GOT3 (cell line): ENCODE measurements around the gene TSHZ3.

Experiments used
- DNase-seq: peaks from one replicate; lab custom pipeline; 2025; ENCODE audit warnings: mixed read lengths; lab: John Stamatoyannopoulos, UW

Gene TSHZ3

DNA sequence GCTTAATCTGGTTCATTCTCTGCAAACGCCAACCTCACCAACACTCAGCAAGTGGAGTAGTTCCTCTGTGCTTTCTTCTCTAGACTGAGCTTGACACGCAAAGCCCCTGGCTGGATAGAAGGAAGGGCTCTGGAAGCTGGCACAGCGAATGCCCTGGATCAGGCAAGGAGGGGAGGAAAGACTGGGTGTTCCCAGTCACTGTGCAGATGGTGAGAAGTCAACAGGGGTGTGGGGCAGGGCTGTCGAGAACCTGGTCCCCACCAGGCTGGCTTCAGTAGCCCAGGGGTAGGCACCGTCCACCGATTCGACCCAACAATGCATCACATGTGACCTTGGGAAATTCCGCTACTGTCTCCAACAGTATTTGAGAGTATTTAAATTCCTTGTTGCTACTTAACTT lies 65.5 kb downstream of the TSHZ3 start:
- DNase-seq = no peak

DNA sequence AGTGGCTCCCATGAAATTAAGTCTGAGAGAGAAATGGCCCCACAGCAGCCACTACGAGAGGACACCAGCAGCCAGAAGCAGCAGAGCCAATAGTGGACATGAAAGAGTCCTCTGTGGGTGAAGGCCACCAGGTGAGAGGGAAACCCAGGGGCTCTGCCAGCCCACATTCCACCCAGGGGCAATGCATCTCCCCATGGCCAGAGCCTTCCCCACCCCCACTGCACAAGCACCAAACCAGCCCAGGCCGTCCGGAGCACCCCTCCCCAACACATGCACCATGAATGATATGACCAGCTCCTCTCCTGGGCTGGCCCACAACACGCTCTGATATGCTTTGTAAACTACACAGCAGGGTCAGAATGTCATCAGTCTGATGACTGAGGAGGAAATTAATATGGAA lies 66.9 kb downstream of the TSHZ3 start:
- DNase-seq = no peak

DNA sequence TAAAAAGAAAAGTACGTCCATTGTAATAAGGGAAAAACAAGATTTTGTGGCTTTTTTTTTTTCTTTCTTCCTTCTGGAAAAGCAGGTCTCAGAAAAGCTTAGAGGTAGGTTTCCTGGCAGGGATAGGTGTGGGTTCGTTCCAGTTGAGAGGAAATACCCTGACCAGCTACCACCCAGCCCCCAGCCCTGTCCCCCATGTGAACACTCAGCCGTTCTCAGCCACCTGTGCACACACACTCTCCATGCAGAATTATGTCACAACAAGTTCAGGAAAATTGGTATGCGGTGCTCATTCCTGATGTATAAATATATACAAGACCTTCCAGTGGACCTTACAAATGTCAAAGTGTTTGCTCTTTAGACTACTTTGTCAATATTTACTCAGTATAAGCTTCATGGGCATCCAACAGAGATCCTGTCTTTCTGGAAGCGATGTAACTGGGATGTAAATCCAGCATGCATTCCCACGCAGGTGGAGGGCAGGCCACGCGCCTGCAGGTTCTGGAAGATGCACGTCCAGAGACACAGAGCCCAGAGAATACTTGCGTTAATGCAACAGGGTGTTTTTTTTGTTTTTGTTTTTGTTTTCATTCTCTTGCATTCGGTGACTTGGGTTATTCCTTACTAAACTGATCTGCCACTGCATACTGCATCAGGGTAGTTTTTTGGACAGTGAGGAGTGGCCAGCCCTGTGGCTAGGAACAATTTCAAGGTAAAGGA lies 68.8 kb downstream of the TSHZ3 start:
- DNase-seq = no peak

DNA sequence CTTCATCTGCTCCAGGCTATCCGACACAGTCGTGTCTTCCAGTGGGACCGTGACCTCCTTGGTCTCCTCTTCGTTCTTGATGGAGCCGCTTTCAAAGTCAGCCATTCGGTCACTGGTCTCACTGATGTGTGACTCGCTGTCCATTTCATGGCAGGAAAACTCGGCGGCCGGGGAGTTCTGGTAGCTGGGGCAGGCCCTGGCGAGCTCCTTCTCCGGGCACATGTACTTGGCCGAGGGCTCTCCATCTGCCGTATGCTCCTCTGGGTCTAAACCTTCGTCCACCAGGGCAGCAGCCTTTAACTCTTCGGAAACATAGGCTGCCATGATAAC lies 69.8 kb downstream of the TSHZ3 start:
- DNase-seq = no peak

DNA sequence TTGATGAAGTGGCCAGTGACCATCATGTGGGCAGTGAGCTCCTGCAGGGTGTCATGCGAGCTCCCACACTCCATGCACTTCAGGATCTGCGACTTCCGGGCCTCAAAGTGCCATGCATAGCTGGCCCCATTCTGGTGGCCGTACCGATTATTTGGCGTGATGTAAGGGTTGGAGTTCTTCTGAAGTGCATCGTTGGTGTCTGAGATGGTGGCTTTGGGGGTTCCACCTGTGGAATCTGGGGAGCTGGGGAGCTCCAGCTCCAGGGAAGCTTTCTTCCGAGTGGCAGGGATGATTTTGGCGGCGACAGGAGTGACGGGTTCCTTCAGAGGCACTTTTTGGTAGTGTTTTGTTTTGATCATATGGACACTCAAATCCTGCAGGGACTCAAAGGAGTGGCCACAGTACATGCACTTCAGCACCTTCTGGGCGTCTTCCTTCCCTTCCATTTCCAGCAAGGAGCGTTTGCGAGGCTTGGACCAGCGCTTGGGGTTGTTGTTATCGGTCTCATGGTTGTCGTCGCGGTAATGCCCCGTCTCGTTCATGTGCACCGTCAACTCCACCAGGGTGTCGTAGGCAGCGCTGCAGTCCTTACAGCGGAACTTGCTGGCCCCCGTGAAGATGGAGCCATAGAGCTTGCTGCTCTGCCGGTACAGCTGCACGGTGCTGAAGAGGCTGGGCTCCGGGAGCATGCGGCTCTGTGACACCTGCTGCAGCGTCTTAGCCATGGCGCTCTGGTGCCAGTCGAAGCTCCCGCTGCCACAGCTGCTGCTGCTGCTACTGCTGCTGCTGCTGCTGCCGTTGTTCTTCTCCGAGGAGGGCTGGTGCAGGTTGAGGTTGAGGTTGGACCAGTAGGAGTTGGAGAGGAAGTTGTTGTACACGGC lies 70.4 kb downstream of the TSHZ3 start:
- DNase-seq = no peak

DNA sequence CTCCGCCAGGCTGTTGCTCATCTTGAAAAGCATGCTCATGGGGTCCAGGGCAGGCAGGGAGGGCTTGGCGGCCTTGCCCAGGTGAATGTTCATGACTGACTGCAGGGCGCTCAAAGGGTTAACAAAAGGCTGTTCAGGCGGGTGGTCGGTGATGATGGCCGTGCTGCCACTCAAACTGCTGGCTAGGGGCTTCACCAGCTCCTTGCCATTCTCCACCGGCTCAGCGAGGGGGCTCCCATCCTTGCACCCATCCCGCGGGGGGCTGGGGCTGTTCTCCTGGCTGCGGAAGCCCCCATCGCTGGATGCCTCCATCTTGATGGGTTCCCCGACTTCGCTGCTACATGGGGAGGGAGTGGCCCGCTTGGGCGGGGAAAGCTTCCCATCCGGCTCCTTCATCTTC lies 71.7 kb downstream of the TSHZ3 start:
- DNase-seq = no peak

DNA sequence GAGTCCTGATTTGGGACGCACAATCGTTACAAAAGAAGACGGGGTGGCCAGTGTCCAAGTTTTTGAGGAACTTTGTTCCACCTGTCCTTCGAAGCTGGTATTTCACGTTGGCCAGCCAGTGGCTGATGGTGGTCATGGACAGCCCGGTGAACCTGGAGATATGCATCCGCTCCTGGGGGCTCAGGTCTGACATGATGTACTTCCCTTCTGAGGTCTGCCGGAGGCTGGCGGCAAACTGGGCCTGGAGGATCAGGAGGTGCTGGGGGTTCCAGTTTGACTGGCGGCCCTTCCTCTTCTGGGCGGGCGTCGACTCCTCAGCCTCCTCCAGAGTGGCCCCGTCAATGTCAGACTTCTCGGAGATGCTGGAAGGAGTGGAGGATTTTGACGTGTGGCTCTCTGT lies 72.4 kb downstream of the TSHZ3 start:
- DNase-seq = no peak

DNA sequence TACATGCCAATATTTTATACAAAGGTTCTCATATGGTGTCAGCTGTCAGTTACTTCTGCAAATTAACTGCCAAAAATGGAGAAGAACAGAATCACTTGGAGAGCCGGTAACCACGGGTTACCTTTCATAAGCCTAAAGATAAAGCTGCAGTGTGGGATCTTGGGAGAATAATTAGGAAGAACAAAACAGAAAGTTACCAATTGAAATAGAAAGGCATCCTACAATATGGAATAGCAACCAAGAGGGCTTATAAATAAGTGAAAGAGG lies 74.2 kb downstream of the TSHZ3 start:
- no peak for DNase-seq

DNA sequence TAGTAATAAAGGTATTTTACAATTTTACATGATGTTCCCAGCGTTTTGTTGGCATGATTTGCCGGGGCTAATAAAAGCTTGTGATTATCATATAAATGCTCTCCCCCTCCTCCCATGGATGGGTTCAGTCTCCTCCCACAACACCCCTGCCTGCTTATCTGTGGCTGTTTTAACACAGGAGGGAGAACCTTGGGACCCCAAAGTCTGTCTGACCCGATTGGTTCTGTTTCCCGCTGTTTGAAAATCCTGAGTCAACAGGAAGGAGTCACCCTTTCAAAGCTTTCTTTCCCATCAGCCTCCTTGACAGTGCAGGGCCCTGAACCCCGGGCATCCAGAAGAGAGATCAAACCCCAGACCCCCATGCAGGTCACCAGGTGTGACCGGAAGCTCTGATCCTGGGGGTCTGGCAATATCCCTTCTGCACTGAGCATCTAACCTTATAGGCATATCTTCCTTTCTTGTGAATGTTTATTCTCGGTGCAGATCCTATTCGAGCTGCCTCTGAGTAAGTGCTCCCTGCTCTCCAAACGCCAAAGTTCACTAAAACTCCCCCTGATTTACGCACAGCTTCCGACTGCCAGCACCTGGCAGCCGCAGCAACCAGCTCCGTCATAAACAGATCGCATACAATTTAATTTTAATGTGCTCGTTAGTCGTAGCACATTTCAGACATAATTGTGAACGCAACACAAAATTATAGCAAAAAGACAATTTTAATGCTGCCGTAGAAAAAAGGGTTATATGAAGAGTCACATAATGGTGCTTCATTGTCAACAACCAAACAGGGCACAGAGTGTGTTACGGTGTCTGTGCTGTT lies 74.8 kb downstream of the TSHZ3 start:
- no peak for DNase-seq

DNA sequence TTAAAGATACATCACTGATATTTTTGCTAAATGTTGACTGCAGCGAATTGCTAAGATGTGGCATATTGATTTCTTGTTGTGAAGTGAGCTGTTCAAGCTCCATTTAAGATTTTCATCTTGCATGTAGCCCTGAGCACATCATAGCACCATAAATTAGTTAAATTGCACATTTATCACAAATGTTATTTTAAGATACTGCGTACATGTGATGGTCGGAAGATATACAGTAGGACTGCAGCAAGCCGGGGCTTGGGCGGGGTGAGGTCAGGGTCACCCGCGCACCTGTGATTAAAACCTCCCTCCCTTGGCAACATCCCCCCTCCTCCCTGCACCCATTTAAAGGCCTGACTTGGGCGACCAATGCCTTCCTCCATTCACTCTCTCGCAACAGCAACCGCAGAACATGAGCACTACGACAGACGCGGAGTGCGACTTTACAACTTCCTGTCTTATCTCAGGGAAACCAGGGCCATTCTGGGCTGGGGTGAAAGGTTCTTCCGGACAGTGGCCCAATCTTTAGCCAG lies 76.6 kb downstream of the TSHZ3 start:
- no peak for DNase-seq

DNA sequence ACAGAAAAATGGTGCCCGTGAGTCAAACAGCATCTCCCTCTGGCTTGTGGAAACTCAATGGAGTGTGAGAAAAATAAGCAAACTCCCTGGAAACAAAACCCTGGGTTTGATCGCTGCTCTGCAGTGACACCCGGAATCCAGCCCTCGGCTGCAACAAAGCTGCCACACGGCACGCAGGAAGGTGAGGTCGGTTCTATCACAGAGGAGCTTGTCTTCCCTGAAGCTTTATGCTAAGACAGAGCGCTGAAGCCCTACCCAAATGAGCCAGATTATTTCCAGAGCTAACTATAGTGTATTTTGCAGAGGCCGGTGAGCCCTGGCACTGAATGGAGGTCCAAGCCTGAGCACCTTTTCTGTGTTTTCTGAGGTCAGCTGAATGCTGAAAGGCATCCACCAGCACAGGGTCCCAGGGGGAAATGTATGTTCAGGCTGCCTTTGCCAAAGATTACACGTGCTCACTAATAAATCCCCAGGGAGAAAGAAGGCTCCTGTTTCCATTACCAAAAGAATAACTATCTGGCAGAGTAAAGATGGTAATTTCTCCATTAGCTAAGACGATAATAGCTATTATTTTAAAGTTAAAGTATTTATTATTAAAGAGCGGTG lies 77.8 kb downstream of the TSHZ3 start:
- DNase-seq = no peak

DNA sequence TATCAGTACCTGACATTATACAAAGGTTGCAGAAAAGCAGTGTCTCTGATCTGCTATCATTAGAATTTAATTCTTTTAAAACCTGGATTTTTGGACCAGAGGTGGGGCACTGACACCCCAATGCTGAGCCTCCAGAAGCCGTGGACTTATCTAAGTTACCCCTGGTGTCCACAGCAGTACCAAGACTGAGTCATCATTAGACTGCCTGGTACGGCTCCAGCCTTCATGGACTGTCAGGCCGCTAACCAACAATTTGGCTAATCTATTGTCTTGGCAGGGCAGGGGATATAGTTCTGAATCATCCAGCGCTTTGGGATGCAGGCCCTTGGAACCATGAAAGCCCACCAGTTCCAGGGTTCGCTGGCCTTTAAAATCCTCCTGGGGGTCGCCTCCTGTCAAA lies 78.3 kb downstream of the TSHZ3 start:
- no peak for DNase-seq

DNA sequence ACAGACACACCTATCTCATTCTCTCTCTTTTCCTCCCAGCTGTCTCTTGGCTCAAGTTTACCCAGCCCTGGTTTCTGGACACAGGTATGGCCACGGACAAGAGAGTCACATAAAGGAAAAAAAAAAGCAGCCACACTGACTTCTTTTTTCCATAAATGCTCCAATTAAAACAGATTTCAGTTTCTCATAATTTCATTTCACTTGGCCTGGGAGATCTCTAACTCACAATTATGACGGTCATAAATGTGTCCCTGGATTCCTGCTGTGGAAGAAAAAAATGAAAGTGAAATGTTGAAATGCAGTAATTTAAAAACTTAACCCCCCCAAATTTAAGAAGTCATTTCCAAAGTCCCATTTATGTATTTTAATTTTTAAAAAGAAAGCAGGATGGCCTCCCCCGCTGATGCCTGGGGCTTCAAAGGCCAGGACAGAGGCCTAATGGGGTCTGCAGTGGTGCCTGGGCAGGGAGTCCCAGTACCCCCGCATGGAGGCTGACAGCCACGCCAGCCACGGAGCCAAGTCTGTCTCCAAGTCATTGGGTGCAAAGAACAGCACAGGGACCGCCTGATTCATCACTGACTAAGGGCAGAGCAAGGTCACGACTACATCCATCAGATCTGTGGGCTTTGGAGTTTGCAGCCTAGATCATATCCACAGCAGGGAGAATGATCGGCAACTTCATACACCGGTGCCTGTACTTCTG lies 79.7 kb downstream of the TSHZ3 start:
- DNase-seq = no peak

DNA sequence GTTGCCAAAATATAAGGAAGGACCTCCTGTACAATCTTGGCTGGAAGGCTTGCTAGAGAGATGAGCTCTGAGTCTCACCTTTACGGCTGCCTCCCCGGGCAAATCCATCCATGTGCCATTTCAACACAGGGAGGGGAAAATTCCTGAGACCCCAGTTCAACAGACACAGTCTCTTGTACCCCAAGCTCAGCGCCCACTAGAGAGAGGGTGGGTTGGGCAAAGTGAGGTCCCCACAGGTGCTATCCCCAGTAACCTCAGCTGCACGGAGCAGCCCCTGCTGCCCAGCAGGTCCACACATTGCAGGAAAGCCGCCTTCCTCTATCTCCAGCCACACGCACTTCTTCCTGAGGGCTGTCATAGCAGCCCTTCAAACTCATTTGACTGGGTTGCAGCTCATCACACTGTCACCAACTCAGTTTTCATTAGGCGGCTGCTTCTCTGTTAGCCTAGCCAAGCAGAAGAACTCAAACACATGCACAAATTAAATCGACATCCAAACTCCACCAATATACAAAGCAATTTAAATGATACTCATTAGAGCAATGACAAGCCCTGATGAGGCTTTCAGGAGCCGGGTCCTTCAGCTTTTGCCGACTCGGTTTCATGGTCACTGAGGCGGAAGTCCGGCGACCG lies 80.4 kb downstream of the TSHZ3 start:
- DNase-seq = no peak

DNA sequence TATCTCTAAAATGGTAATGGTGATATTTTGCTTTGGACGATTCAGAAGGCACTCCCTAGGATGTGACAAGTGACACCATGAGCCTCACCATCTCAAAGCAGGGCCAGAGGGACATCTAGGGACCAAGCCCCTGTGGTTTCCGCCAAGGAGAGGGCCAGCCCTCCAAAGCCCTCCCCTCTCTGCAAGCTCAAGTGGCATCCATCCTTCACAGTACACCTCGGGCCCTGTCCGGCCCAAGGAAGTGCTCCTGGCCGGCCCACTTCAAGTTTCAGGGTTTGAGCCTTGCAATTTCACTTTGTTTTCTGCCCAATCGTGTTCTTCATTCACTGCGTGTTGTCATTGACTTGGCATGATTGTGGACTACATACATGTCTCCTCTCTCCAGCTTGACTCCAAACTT lies 82.5 kb downstream of the TSHZ3 start:
- no peak for DNase-seq

DNA sequence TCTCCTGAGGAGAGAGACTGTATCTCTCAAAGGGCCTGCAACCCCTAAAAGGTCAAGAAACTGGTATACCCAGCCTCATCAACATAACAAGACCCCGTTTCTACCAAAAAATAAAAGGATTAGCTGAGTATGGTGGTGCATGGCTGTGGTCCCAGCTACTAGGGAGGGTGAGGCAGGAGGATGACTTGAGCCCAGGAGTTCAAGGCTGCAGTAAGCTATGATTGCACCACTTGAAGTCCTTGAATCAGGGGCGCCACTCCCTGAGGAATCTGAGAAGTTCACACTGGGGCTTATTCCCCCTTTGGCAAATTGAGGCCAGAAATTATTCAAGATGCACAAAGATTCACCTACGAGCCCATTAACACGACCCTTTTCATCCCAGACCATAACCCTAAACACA lies 83.0 kb downstream of the TSHZ3 start:
- no peak for DNase-seq

DNA sequence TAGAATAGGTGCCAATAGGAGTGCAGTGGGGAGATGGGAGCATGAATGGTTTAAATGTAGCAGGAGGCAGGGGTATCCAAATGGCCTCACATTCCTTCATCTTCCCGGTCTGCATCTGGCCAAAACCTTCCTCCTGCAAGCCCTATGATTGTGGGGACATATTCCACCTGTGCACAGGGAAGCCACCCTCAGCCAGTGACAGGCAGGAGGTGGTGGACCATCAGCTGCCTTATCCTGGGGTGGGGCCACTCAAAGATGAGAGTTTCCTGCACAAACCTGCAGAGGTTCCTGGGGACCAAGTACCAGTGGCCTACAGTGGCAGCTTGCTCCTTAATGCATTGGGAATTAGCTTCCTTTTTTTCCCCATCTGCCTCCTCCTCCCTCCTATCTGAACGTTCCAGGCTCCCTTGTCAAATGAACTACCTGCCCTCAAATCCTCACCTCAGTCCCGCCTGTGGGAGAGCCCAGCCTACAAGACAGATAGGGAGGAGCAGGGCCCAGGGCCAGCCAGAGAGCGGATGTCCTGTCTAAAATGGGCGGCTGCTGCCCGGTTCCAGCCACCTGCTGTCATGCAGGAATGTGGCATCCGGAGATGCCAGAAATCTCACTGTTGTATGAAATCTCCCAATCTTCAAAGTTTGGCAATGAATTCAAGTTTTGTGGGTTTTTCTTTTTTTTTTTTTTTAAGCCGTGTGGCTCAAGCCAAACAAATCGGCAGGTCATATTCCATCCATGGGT lies 85.0 kb downstream of the TSHZ3 start:
- no peak for DNase-seq

DNA sequence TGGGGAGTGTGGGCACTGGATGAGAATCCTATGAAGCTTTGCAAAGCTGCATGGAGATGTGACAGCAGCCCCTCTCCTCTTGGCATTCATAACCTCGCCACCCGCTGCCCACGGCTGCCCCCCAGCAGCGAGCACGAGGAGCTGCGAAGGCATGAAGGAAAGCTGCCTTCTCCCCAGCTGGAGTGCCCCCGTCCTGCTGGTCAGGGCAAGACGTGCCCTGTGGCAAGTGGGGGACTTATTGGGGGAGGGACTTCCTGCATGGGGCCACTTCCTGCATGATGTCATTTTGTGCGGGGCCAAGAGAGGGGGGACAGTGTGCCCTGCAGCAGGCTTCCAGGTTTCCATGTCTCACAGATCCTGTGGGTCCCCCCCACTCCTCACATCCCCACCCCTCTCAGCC lies 85.9 kb downstream of the TSHZ3 start:
- no peak for DNase-seq

DNA sequence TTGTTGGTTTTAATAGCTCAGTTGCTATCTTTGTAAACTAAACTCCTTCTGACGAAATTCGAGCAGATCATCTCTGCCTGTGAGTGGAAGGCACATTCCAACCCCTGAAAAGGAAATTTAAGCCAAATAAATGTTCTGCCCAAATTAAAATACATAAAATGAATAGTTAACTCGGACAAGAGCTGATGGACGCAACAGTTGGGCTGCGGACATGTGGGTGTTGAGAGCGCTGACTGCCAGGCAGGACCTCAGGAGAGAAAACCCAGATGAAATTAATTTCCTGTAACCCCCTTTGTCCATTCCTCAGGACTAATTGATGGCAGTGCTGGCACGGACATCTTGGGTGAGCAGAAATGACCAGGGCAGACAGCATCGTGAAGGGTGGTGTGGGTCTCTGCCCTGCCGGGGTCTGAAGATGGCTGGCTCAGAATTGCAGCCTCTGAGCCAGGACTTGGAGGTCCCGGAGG lies 86.5 kb downstream of the TSHZ3 start:
- no peak for DNase-seq

DNA sequence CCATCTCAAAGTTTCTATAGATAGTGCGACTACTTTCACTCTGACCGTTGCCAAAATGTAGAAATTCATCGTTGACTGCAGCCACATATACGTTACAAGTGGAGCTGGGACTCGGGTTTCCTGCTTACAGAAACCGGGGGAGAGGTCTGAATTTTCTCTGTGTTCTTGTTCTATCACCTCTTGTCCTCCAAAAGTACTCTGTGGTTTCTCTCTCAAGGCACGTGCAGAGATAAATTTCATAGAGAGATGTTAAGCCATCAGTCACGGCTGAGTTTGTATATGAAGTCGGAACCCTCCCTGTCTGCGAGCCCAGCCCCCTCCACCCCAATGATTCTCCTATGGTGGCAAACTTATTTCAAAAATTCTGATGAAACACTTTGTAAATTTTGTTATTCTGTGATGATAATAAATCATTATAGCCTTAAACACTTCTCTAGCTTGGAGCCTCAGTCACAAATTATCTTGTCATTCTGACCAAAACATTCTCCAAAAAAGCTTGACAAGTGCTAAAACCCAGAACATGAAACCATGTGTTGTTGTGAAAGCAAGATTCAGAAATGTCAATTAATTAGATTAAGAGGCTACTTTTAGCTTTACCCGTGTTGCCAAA lies 87.5 kb downstream of the TSHZ3 start:
- DNase-seq = no peak
